ENCODE data around the gene CTSZ.

DNA sequence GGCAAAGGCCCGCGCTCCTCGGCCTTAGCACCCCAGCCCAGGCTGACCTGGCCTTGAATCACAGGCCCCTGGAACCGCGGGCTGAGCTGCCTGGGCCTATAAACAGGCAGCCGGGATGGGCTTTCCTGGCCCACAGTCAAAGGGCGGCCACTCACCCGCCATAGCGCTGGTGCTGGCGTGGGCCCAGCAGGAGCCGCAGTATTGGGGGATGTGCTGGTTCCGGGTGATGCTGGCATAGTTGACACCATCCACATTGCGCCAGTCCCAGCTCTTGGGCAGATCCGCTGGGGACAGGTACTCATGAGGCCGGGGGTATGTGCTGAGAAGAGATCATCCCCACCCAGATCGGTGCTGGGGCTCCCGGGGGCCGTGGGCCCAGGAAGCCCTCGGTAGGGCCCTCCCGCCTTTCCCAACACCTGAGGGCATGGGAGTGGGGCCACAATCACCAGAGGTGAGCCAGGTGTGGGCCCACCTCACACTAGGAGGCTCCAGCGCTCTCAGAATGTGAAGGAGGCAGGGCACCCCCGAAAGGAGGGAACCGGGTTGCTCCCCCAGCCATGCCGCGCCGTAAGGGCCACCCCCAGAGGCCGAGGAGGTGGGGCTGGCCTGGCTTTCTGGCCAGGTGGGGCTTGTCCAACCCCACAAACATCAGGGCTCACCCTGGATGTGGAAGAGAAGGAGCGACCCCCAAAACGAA lies 739 bp downstream of the CTSZ start:
- TF ChIP-seq, protein P1, sequence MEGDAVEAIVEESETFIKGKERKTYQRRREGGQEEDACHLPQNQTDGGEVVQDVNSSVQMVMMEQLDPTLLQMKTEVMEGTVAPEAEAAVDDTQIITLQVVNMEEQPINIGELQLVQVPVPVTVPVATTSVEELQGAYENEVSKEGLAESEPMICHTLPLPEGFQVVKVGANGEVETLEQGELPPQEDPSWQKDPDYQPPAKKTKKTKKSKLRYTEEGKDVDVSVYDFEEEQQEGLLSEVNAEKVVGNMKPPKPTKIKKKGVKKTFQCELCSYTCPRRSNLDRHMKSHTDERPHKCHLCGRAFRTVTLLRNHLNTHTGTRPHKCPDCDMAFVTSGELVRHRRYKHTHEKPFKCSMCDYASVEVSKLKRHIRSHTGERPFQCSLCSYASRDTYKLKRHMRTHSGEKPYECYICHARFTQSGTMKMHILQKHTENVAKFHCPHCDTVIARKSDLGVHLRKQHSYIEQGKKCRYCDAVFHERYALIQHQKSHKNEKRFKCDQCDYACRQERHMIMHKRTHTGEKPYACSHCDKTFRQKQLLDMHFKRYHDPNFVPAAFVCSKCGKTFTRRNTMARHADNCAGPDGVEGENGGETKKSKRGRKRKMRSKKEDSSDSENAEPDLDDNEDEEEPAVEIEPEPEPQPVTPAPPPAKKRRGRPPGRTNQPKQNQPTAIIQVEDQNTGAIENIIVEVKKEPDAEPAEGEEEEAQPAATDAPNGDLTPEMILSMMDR (IDR thresholded peaks at IDR 0.05): no peak
- no peak for TF ChIP-seq POLR2A (IDR thresholded peaks at IDR 0.05)
- TF ChIP-seq EP300 (IDR thresholded peaks at IDR 0.05): no peak
